GM10266 (cell line): Measurements from ENCODE around the gene GRID1.

Experiments used
- DNase-seq: peaks from one replicate; pipeline ENCODE4 v3.0.0; 2012; ENCODE audit errors: extremely low spot score
- CTCF ChIP-seq: IDR thresholded peaks from 2 replicates; pipeline ENCODE4 v1.5.1; 2012; ENCODE audit warnings: mild to moderate bottlenecking, low read depth; ENCODE audit not compliant: control insufficient read depth, insufficient read depth; ENCODE audit errors: missing control alignments

GRID1 gene

GRCh38 chr10:85661123-85661522 lies 705.5 kb downstream of the GRID1 start:
- TF ChIP-seq CTCF, result no peak
- DNase-seq, result no peak

GRCh38 chr10:85659331-85659730 lies 707.3 kb downstream of the GRID1 start:
- no peak for TF ChIP-seq CTCF
- no peak for DNase-seq

GRCh38 chr10:85658518-85658917 lies 708.1 kb downstream of the GRID1 start:
- no peak for TF ChIP-seq CTCF

GRCh38 chr10:85657476-85658113 lies 709.0 kb downstream of the GRID1 start:
- TF ChIP-seq CTCF, result no peak
- no peak for DNase-seq

More at GRCh38 chr10:85658518-85658917, 708.1 kb downstream of the GRID1 start:
- DNase-seq, result no peak

- TF ChIP-seq CTCF, result no peak
These were observed 711.2 kb downstream of the GRID1 start for GRCh38 chr10:85655411-85655810.

GRCh38 chr10:85651497-85651882 lies 715.1 kb downstream of the GRID1 start:
- DNase-seq, result no peak
- TF ChIP-seq CTCF, result no peak

More at GRCh38 chr10:85655411-85655810, 711.2 kb downstream of the GRID1 start:
- no peak for DNase-seq

- DNase-seq, result no peak
- TF ChIP-seq CTCF, result no peak
These were observed 715.7 kb downstream of the GRID1 start for GRCh38 chr10:85650791-85651496.
